ENCODE data around the gene SLC2A13. TPM values are rescaled to one million over a fixed set of nuclear protein-coding genes. Genes with fewer than 3 reads are reported as not detected.

Gene SLC2A13
- total RNA-seq, 1 experiment from 2014 or later = 12.1 TPM

GRCh38 chr12:39736406-39736805, 369.5 kb downstream of the SLC2A13 start:
- CTCF ChIA-PET = no interaction called here
- no peaks in the 10 kb centered on the region; the same call in 1 of the 2 replicates for H3K9me3 ChIP-seq (ENCODE audit: control insufficient read depth, insufficient read depth, low read depth, low read length)
- H3K27ac ChIP-seq (ENCODE audit: low read length) = no peak overlapping the region
- no peaks in the 10 kb centered on the region for H3K36me3 ChIP-seq (ENCODE audit: control insufficient read depth, insufficient read depth, low read length)
- POLR2A ChIA-PET = no interaction called here
- no peaks in the 10 kb centered on the region for H3K4me1 ChIP-seq (ENCODE audit: control insufficient read depth, insufficient read depth, low read length)
- no peaks in the 10 kb centered on the region for H3K27me3 ChIP-seq (ENCODE audit: control insufficient read depth, insufficient read depth, low read length)
- in situ Hi-C loops (cut with HindIII; ENCODE audit: low pct_unique_long_range_greater_than_20kb, low sequenced_read_pairs) (no loop called here), intact Hi-C loops (cut with micrococcal nuclease; ENCODE audit: unreplicated experiment) (no loop called here)
- ATAC-seq (no peak), DNase-seq (ENCODE audit: low read depth, low spot score) (no peak)
- no peak overlapping the region for H3K4me3 ChIP-seq (ENCODE audit: low read depth in 2 of 2, low read length in 2 of 2)
- no TSS peak for BruUV-seq (replicated peaks)
- TF ChIP-seq REST (IDR thresholded peaks at IDR 0.05; ENCODE audit: insufficient read depth in 1 of 2, low read depth in 2 of 2, low read length in 1 of 2) (no peak), TCF7L2 (IDR thresholded peaks at IDR 0.05; ENCODE audit: low read depth, low read length) (no peak), POLR2AphosphoS5 (IDR thresholded peaks at IDR 0.05; ENCODE audit: low read depth, low read length) (no peak), CTCF (IDR thresholded peaks at IDR 0.05) (no peak), SIN3A (IDR thresholded peaks at IDR 0.05; ENCODE audit: borderline replicate concordance, insufficient read depth, low read depth, low read length) (no peak)

GRCh38 chr12:39723831-39724230, 382.1 kb downstream of the SLC2A13 start:
- no peak for ATAC-seq
- Histone ChIP-seq H3K27me3 (ENCODE audit: control insufficient read depth, insufficient read depth, low read length) (no peaks in the 10 kb centered on the region), H3K4me1 (ENCODE audit: control insufficient read depth, insufficient read depth, low read length) (no peaks in the 10 kb centered on the region), H3K9me3 (ENCODE audit: control insufficient read depth, insufficient read depth, low read depth, low read length) (no peaks in the 10 kb centered on the region), H3K27ac (ENCODE audit: low read length) (no peak overlapping the region), H3K4me3 (ENCODE audit: low read depth in 2 of 2, low read length in 2 of 2) (no peak overlapping the region), H3K36me3 (ENCODE audit: control insufficient read depth, insufficient read depth, low read length) (no peaks in the 10 kb centered on the region)
- no TSS peak for BruUV-seq (replicated peaks)
- POLR2A ChIA-PET = no interaction called here
- in situ Hi-C loops (cut with HindIII; ENCODE audit: low pct_unique_long_range_greater_than_20kb, low sequenced_read_pairs) = no loop called here
- TF ChIP-seq SIN3A (IDR thresholded peaks at IDR 0.05; ENCODE audit: borderline replicate concordance, insufficient read depth, low read depth, low read length) (no peak), REST (IDR thresholded peaks at IDR 0.05; ENCODE audit: insufficient read depth in 1 of 2, low read depth in 2 of 2, low read length in 1 of 2) (no peak), POLR2AphosphoS5 (IDR thresholded peaks at IDR 0.05; ENCODE audit: low read depth, low read length) (no peak), TCF7L2 (IDR thresholded peaks at IDR 0.05; ENCODE audit: low read depth, low read length) (no peak), CTCF (IDR thresholded peaks at IDR 0.05) (no peak)
- intact Hi-C loops (cut with micrococcal nuclease; ENCODE audit: unreplicated experiment) = no loop called here
- no peak for DNase-seq (ENCODE audit: low read depth, low spot score)
- CTCF ChIA-PET = no interaction called here
